A204.1 (cell line): ENCODE data around the gene SAMM50.

Experiments used
- FAIRE-seq: peaks from 2 replicates; lab custom pipeline; 2012; peaks lifted over from hg19 to GRCh38; lab: Jason Lieb, UNC

The SAMM50 gene

DNA sequence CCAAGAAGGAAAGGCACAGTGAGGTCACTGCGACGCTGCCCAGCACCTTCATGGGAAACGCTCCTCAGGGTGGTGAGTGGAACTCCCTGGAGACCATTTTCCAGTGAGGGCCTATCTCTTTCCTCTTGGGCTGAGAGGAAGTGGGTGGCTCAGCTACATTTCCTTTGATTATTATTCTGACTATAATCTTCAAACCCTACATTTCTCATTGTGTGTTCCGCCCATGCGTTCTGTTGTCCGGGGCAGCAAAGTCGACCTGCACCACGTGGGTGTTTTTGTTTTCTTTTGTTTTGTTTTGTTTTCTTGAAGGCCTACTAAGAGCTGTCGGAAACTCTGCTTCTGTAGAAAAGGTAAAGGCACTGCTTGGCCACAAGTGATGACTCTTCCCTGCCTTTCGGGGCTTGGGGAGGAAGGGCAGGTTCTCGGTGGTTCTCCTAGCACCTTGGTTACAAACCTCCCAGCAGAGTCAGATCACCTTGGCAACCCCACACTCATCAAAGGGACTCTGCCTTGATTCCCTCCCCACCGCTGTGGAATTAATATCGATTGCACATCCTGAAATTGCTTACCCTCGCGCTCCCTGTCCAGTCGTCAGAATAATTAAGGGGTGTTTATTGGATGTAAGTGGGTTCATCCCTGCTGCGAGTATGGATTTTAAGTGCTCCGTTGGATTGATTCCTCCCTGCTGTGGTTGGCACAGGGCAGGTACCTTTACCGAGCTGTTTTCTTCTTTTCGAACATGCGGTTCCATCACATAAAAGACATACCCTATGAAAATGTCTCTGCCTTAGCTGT, 76.1 kb downstream of the SAMM50 start:
- no peak for FAIRE-seq

DNA sequence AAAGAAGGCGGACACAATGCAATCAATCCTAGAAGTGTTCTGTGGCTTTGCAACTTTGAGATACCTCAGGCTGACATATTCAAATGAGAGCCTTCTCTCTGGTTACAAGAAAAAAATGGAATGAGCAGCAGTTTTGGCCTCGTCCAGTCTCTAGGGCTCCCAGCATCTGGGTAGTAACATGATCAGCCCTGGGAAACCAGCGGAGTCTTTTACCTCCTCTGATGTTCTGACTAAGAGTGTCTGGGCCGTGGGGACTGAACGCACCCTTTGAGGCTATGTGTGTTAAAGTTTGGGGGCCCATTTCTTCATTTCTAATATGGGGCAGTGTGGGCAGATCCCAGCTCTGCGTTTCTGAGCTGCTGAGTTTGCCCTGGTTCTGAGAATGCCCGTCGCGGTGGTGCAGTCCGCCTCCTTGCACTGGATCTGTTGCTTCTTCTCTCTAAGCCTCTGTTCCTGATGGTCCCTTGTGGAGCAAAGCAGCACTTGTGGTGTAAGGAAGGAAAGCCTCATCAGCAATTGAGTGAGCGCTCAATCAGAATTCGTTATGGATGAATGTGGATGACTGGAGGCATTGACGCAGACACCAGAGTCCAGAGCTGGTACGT, 77.0 kb downstream of the SAMM50 start:
- no peak for FAIRE-seq

DNA sequence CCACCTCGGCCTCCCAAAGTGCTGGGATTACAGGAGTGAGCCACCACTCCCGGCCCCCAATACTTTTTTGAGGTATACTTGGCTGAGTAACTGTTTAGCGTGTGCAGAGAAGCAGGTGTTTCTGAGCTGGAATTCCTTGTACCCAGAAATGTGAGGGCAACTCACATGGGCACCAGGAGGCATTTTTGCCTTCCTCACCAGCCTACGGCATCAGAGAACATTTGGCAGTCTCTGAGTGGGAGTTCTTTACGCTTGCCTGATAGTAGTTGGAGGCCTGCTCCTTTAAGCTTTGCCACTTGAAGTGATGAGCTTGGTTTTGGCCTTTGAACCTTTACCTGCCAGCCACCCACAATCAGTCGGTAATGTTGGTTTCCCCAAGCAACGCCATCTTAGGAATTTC, 78.0 kb downstream of the SAMM50 start:
- FAIRE-seq: no peak

DNA sequence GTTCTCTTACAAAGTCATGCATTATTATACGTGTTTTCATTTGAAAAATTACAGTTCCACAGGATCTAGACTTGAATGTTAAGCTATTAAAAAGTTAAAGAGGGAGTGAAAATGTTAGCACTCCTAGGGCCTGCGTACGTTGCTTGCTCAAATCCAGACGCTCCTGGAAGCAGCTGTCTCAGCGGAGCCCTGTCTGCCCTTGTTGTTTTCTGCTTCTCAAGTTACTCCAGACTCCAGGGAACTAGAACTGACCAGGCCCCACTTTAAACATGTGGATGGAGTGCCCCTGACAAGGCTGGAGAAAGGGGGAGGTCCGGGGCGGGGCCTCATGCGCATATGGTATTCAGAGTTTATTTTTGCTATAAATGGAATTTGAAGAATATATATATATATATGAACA, 78.5 kb downstream of the SAMM50 start:
- no peak for FAIRE-seq

DNA sequence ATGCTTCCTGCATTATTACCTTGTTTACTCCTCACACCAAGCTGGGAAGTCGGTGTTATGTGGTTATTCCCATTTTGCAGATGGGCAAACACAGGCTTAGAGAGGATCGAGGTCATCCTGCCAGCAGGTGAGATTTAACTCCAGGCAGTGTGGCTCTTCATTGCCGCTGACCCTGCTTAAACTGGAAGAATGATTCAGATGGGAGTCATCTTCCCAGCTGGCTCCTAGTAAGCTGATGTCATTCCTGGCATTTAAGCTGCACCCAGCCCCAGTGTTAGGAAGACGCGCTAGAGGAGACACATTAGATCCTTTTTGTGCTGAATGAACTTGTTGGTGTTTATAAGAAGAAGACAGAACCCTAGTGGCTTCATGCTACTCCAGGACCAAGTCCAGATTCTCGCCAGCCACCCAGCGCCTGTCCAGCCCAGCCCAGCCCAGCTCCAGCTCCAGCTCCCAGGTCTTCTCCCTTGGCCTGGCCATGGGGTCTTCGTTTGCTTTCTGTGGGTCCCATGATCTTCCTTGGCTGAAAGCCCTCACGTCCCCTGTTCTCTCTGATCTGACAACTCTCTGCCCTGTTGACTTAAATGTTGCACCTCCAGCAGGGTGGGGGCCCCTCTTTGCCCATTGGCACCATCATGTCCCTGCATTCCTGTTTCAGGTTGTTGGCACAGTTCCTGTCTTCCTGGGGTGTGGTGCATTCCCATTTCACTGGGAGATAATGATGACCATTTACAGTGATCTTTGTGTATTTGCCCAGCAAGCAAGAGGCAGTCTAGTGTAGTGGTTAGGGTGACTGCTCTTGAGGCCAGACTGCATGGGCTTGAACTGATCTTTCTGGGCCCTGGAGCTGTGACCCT, 82.5 kb downstream of the SAMM50 start:
- no peak for FAIRE-seq

DNA sequence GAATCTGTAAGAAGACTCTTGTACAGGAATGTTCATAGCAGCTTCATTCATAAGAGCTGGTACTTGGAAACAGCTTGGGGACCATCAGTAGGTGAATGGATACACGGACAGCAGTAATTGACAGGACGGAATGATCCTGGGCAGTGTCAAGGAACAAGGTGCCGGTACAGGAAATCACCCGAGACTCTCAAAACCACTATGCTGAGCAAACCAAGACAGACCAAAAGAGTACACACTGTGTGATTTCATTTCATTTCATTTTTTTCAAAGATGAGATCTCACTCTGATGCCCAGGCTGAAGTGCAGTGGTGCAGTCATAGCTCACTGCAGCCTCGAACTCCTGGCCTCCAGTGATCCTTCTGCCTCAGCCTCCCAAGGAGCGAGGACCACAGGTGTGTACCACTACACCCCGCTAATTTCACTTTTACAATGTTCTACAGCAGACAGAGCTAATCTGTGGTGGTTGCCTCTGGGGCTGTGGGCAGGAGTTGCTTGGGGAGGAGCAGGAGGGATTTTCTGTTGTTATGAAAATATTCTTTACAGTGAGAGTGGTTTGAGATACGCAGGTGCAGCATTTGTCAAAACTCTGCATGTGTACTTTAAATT, 84.4 kb downstream of the SAMM50 start:
- FAIRE-seq: no peak

DNA sequence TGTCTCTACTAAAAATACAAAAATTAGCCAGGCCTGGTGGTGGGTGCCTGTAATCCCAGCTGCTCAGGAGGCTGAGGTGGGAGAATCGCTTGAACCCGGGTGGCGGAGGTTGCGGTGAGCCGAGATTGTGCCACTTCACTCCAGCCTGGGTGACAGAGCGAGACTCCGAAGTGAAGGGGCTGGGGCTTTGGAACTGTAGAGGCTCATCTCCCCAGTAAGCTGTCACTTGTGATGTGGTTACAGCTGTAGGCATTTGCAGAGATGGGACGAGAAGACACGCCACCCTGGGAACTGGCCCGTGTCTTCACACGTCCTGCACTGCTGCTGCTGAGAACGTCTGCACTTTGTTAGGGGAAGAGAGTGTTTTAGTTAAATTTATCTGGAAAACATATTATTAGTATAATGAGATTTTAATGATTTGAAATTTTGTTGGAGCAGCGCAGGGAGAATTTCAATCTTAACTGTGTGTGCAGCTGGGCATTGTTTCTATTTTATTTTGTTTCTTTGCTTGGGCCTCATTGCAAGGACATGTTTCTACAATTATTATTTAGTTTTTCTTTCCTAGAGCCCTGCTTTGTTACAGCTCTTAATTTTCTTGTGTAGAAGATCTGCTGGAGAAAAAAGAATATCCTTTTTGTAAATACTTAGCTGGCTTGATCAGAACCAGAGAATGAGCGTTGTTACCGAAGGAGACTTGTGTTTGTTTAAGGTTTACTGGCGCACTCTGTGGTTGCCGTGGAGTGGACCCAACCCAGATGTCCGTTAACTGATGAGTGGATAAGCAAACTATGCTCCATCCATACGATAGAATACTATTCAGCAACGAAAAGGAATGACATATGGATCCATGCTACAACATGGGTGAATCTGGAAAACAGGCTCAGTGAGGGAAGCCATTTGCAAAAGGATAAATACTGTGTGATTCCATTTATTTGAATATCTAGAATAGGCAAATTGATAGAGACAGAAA, 87.3 kb downstream of the SAMM50 start:
- no peak for FAIRE-seq

DNA sequence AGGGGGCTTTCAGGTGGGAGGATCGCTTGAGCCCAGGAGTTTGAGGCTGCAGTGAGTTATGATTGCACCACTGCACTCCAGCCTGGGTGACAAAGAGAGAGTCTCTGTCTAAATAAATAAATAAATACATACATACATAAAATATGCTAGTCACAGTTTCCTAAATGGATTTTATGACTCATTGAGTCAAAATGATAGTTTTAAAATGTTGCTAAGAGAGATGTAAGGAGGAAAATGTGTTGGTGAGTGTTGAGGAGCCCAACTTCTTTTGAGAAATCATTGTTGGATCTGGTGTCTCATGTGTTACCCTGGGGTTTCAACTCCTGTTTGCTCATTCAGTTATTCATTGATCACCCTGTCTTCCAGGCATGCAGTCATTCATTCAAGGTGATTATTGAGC, 89.9 kb downstream of the SAMM50 start:
- FAIRE-seq: no peak
